H1 (cell line): ENCODE data around the gene MACROD2.

Source experiments
- EZH2 ChIP-seq: fragments of 200-600 bp; sonication (generic); IDR thresholded peaks from 2 replicates; pipeline ENCODE4 v1.7.1; 2012; ENCODE audit warnings: low read depth, mild to moderate bottlenecking, moderate library complexity, low read length, inconsistent platforms; ENCODE audit not compliant: severe bottlenecking
- JUN ChIP-seq: IDR thresholded peaks from 2 replicates; pipeline ENCODE4 v1.6.1; 2011; ENCODE audit warnings: low read depth, mild to moderate bottlenecking, improper control_type of control experiment, low read length
- POLR2A ChIP-seq, 2 experiments: IDR thresholded peaks; 1 replicate in 1 of 2; 2 replicates in 1 of 2; pipeline ENCODE4 v1.6.1; 2011; ENCODE audit warnings: low read depth in 2 of 2, low read length in 2 of 2, mild to moderate bottlenecking in 2 of 2; ENCODE audit errors: control extremely low read depth in 1 of 2

- no peak for TF ChIP-seq JUN
- no peak for TF ChIP-seq EZH2
- no peak for TF ChIP-seq POLR2A (IDR thresholded peaks at IDR 0.05; ENCODE audit: control extremely low read depth in 1 of 2, low read depth in 2 of 2, low read length in 2 of 2)
These were observed 930.0 kb downstream of the MACROD2 start for GRCh38 chr20:14925300-14925699.
